H1 (cell line): ENCODE data around the gene KRTAP12-3. TPM values are rescaled to one million over a fixed set of nuclear protein-coding genes. Genes with fewer than 3 reads are reported as not detected.

Experiments
- CTBP2 ChIP-seq: IDR thresholded peaks from 2 replicates; pipeline ENCODE4 v1.7.0; 2011; ENCODE audit warnings: borderline replicate concordance, mild to moderate bottlenecking, moderate library complexity, mixed read lengths, low read length; ENCODE audit not compliant: insufficient read depth, insufficient read length
- E2F6 ChIP-seq: IDR thresholded peaks from 2 replicates; pipeline ENCODE4 v1.6.1; 2012; ENCODE audit warnings: inconsistent platforms
- KDM4A ChIP-seq: IDR thresholded peaks from one replicate; pipeline ENCODE4 v1.7.1; 2012; ENCODE audit warnings: low read depth, mild to moderate bottlenecking, moderate library complexity, low read length, inconsistent platforms; ENCODE audit not compliant: severe bottlenecking
- NANOG ChIP-seq: IDR thresholded peaks from 2 replicates; pipeline ENCODE4 v1.6.1; 2011; ENCODE audit warnings: low read length, low read depth, mild to moderate bottlenecking, inconsistent platforms; ENCODE audit not compliant: insufficient read depth, poor library complexity, severe bottlenecking
- POLR2A ChIP-seq, 2 experiments: IDR thresholded peaks; 1 replicate in 1 of 2; 2 replicates in 1 of 2; pipeline ENCODE4 v1.6.1; 2011; ENCODE audit warnings: low read depth in 2 of 2, low read length in 2 of 2, mild to moderate bottlenecking in 2 of 2; ENCODE audit errors: control extremely low read depth in 1 of 2
- SIRT6 ChIP-seq: IDR thresholded peaks from one replicate; pipeline ENCODE4 v1.7.1; 2012; ENCODE audit warnings: low read length, inconsistent platforms
- TBP ChIP-seq: IDR thresholded peaks from 2 replicates; pipeline ENCODE4 v1.6.1; 2011; ENCODE audit warnings: low read depth, low read length, improper control_type of control experiment
- polyA plus RNA-seq, 7 experiments: library from polyadenylated mRNA; depleted of rRNA in 3 of 7; stranded (reverse) in 5 of 7; unstranded in 2 of 7; fragments of >200 nt in 5 of 7; fragments of 200-250 nt in 2 of 7; gene quantifications; 1 replicate in 5 of 7; 2 replicates in 1 of 7; 4 replicates in 1 of 7; pipeline versions ENCODE4 v1.2.1 to v1.2.3, GENCODE V29; 2011 to 2013; ENCODE audit warnings: missing spikeins in 2 of 7, mixed read lengths in 2 of 7
- total RNA-seq: library from RNA; stranded (reverse); fragmentation: NEBNext Ultra II Directional; extraction: Animal tissue kit (Norgen Biotek cat#: 25700); gene quantifications from 2 replicates; pipeline ENCODE4 v1.2.1, GENCODE V29; 2021

Gene KRTAP12-3
- total and polyA plus RNA-seq, 2 of the 8 experiments (the other 6 are each of a cell fraction or from before 2014, with no cell fraction given), result not detected

GRCh38 chr21:44702973-44703730 lies 45.4 kb downstream of the KRTAP12-3 start (continued):
- TF ChIP-seq TBP (no peak), POLR2A (IDR thresholded peaks at IDR 0.05; ENCODE audit: control extremely low read depth in 1 of 2, low read depth in 2 of 2, low read length in 2 of 2) (no peak), KDM4A (no peak), E2F6 (0 out of 2 replicates have a peak, but pooled peaks have one; percentile 28), CTBP2 (no peak), SIRT6 (no peak), NANOG (no peak)
